Measurements from ENCODE around the gene TMEM192. TPM values are rescaled to one million over a fixed set of nuclear protein-coding genes. Genes with fewer than 3 reads are reported as not detected.

The TMEM192 gene
- total RNA-seq, 4 donors from 2014 or later: 2.0 to 25.4 (median 9.3) TPM

DNA sequence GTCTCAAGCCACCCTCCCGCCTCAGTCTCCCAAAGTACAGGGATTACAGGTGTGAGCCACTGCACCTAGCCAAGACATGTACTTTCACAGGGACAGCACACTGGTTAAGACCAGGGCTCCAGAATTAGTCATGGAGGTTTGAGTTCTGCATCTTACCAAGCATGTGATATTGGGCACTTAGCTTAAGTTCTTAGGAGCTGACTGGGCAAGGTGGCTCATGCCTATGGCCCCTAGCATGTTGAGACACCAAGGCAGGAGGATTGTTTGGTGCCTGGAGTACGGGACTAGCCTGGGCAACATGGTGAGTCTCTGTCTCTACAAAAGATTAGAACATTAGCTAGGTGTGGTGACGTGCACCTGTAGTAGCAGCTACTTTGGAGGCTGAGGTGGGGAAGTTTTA lies 2.6 kb upstream of the TMEM192 start:
- H3K27ac ChIP-seq: no peak overlapping the region
- no peak overlapping the region for H3K4me3 ChIP-seq
- DNase-seq: no peak
- intact Hi-C loops (cut with DNase I; ENCODE audit: low total_unique reads): no loop called here
- no peaks in the 10 kb centered on the region for H3K4me1 ChIP-seq
- no peaks in the 10 kb centered on the region for H3K27me3 ChIP-seq
- TF ChIP-seq, protein P1, sequence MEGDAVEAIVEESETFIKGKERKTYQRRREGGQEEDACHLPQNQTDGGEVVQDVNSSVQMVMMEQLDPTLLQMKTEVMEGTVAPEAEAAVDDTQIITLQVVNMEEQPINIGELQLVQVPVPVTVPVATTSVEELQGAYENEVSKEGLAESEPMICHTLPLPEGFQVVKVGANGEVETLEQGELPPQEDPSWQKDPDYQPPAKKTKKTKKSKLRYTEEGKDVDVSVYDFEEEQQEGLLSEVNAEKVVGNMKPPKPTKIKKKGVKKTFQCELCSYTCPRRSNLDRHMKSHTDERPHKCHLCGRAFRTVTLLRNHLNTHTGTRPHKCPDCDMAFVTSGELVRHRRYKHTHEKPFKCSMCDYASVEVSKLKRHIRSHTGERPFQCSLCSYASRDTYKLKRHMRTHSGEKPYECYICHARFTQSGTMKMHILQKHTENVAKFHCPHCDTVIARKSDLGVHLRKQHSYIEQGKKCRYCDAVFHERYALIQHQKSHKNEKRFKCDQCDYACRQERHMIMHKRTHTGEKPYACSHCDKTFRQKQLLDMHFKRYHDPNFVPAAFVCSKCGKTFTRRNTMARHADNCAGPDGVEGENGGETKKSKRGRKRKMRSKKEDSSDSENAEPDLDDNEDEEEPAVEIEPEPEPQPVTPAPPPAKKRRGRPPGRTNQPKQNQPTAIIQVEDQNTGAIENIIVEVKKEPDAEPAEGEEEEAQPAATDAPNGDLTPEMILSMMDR (IDR thresholded peaks at IDR 0.05): no peak
- no peak for TF ChIP-seq POLR2A (IDR thresholded peaks at IDR 0.05)
- no peaks in the 10 kb centered on the region for H3K36me3 ChIP-seq
- H3K9me3 ChIP-seq: no peaks in the 10 kb centered on the region

DNA sequence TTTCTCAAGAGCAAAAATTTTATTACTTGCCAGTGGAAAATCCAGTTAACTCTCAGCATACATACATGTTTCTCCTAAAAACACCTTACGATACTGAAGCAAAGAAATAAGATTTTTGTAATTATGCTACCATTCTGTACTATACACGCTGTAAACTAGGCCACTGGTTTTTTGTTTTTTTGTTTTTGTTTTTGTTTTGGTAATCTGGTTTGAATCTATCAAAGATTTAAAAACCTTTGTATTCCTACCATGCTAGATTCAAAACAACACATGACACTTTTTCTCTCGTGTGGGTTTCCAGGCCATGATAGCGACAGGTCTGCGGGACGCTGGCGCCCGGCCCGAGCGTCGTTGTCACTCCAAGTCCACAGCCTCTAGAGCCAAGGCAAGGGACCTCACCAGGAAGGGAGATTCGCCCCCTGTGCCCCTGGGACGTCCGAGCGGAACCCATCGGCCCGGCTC lies 723 bp downstream of the TMEM192 start:
- H3K4me1 ChIP-seq: no peaks in the 10 kb centered on the region
- no peaks in the 10 kb centered on the region for H3K9me3 ChIP-seq
- no peaks in the 10 kb centered on the region for H3K27me3 ChIP-seq
- no peaks in the 10 kb centered on the region for H3K36me3 ChIP-seq
- peak overlapping the region; percentile 83 to 92 for H3K27ac ChIP-seq
- TF ChIP-seq, protein P1 (IDR thresholded peaks at IDR 0.05): no peak
- no peak for TF ChIP-seq POLR2A (IDR thresholded peaks at IDR 0.05)
- peak overlapping the region; percentile 80 to 85 for H3K4me3 ChIP-seq
- intact Hi-C loops (cut with DNase I; ENCODE audit: low total_unique reads): no loop called here
- DNase-seq: no peak

DNA sequence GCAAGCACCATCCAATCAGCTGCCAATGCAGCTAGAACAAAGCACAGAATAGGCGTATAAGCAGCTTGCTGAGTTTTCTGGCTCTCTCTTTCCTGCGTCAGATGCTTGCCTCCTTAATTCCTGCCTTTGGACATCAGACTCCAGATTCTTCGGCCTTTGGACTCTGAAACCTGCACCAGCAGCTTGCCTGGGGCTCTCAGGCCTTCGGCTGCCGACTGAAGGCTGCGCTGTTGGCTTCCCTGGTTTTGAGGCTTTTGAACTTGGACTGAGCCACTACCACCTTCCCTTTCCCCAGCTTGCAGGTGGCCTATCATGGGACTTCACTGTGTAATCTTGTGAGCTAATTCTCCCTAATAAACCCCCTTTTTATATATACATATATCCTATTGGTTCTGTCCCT lies 6.1 kb downstream of the TMEM192 start:
- no peaks in the 10 kb centered on the region for H3K9me3 ChIP-seq
- H3K36me3 ChIP-seq: no peaks in the 10 kb centered on the region
- no peaks in the 10 kb centered on the region for H3K27me3 ChIP-seq
- no peak overlapping the region for H3K27ac ChIP-seq
- TF ChIP-seq, protein P1 (IDR thresholded peaks at IDR 0.05): no peak
- no peak for TF ChIP-seq POLR2A (IDR thresholded peaks at IDR 0.05)
- H3K4me3 ChIP-seq: no peak overlapping the region
- intact Hi-C loops (cut with DNase I; ENCODE audit: low total_unique reads): no loop called here
- no peaks in the 10 kb centered on the region for H3K4me1 ChIP-seq
- no peak for DNase-seq

DNA sequence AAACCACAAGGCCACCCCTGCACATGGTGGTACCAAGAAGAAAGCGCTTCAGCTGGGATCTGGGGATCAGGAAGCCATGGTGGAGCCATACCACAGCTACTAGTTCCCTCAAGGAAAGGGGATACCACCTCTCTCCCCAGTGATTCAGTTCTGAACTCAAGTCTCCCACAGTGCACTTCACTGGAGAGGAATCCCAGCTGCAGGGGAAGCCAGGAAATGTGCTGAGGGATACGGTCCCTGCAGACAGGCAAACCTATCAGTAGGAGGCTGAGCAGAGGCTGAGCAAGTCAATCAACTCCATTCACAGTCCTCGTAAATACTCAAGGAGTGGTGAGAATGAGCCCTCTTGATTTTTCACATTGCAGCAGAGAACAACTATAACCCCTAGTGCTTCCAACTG lies 11.0 kb downstream of the TMEM192 start:
- Histone ChIP-seq H3K27ac (no peak overlapping the region), H3K4me1 (no peaks in the 10 kb centered on the region), H3K36me3 (no peaks in the 10 kb centered on the region), H3K27me3 (no peaks in the 10 kb centered on the region), H3K9me3 (no peaks in the 10 kb centered on the region), H3K4me3 (no peak overlapping the region)
- DNase-seq: no peak
- TF ChIP-seq, protein P1 (IDR thresholded peaks at IDR 0.05): no peak
- no peak for TF ChIP-seq POLR2A (IDR thresholded peaks at IDR 0.05)
- intact Hi-C loops (cut with DNase I; ENCODE audit: low total_unique reads): no loop called here

DNA sequence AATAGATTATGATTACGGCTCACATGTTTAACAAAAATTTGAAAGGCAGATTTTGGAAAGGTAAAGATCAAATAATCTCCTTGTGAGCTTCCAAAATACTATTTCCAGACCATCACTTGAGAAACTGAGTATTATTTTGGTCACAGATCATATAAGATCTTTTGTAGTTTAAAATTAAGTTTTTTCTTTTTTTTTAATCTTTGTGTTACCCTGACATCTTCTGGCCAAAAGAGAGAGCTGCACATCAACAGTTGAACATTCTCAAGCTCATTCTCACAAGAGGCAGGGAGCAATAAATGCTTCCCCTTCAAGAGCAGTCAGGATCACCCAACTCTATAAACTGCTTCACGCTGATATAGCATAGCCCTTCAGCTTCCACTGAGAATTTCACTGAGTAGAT lies 15.9 kb downstream of the TMEM192 start:
- no peaks in the 10 kb centered on the region for H3K4me1 ChIP-seq
- H3K27ac ChIP-seq: no peak overlapping the region
- DNase-seq: no peak
- no peaks in the 10 kb centered on the region for H3K27me3 ChIP-seq
- H3K4me3 ChIP-seq: no peak overlapping the region
- intact Hi-C loops (cut with DNase I; ENCODE audit: low total_unique reads): no loop called here
- H3K36me3 ChIP-seq: no peaks in the 10 kb centered on the region
- H3K9me3 ChIP-seq: no peaks in the 10 kb centered on the region
- TF ChIP-seq POLR2A (IDR thresholded peaks at IDR 0.05): no peak
- TF ChIP-seq, protein P1 (IDR thresholded peaks at IDR 0.05): peak; percentile 20 to 22 (median 22)

Data from uterus (tissue), 4 donors.